ENCODE data around the gene PSMD5.
"Not testable (repeated sequence)": the region's sequence is repeated elsewhere in the genome, so short reads cannot be mapped to it uniquely, and the experiment has no call there.

The PSMD5 gene

GRCh38 chr9:120854596-120855327 lies 12.0 kb upstream of the PSMD5 start:
- no peak for DNase-seq

GRCh38 chr9:120853198-120853597 lies 10.5 kb upstream of the PSMD5 start:
- no peak for DNase-seq

- DNase-seq: no peak
Measured at GRCh38 chr9:120852240-120853010, 9.7 kb upstream of the PSMD5 start.

DNA sequence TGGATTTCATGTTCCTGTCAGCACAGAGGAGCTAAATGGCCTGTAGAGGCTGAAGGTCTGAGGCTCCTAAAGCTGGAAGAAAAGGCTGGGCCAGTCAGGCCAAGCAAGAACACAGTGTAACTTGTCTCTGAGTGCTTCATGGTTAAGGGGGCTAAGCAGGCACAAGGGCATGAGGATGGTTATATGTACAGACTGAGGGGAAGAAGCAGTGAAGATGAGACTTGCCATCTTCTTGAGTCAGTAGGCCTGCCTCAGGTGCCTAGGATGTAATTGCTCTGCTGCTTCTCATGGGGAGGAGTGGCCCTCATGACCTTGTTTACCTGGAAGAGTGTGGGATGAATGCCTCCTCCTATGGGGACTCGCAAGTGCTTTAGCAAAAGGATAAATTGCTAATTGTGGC lies 8.7 kb upstream of the PSMD5 start:
- no peak for DNase-seq

DNA sequence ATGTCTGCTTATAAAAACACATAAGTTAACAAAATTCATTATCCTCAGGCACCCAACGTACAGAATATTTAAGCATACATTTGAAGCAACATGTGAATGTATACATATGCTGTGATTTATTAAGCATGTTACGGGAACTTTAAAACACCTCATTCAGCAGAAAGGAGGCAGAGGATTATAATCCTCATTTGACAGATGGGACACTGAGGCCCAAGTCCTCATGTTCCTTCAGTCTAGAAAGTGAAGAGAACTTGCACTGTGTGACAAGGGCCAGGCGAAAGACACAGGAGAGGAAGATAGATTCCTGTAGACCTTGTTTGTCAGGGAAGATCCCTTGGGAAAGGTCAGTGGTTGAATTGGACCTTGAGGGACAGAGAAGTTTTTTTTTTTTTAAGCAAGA lies 7.6 kb upstream of the PSMD5 start:
- DNase-seq: no peak

DNA sequence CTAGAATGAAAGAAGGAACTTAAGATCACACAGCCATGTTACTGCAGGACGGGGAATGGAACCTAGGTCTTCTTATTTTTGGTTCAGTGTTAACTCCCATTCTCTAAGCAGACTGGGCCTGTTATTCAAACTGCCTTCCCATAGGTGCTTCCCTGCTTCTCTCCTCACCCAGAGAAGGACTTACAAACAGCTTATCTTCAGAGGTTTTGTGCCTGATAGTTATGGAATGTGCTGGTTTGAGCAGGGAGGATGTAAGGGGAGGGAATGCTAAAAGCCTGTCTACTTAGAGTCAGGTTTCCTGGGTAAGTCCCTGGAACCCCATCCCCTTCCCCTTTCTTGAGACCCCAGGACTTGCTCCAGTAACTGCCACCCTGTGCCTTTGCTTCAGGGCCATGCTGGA lies 4.2 kb upstream of the PSMD5 start:
- DNase-seq: no peak

DNA sequence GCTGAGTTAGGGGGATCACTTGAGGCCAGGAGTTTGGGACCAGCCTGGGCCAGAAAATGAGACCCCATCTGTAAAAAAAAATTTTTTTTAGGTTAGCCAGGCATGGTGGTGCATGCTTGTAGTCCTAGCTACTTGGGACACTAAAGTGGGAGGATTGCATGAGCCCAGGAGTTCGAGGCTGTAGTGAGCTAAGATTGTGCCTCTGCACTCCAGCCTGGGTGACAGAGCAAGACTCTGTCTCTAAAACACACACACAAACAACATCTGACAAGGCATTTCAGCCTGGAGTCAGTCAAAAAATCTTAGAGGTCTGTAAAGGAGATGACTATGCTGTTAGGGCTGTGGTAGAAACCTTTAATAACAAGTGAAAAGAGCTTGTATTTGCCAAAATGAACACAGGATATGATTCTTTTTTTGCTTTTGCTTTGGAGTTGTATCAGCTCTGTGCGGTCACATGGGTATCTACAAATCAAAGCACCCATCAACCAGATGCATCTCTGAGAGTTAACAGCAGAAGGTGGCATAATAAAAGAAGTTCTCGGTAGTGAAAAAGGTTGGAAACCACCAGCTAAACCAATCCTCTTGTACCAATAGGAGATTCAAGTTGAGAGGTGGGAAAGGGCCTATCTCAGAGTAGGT lies 3.6 kb upstream of the PSMD5 start:
- DNase-seq: no peak

GRCh38 chr9:120845255-120845654 lies 2.5 kb upstream of the PSMD5 start:
- no peak for DNase-seq

DNA sequence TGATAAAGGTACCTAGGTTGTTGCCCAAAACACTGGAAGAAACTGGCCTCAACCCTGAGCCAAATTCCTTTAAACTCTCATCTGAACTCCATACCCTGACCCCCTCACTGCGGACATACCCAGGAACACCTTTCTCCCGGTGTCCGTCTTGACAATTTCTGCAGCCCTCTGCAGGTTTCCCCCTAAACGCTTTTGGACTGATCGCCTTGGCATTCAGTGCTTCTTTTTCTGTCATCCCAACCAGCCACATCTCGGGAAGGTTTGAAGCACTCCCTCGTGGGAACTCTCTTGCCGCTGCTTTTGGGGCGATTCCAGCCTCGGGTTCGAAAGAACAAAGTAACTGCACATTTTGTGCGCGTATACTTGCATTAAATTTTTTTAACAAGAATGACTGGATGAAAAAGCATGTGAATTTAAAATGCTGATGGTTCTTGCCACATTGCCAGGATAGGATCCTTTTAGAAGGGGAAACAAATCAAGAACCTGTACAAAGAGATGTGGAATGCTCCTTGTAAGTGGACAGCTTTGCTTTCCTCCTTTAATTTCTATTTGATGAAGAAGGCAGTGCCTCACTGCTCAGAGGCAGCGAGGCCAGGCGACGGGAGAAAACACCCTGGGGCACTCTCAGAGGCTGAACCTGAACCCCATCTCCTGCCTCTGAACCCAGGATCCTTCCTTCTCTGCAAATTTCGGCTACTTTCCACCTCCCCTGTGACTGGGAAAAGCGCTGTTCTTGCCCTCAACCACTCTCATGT lies 615 bp downstream of the PSMD5 start:
- peak; percentile 61 for DNase-seq

- DNase-seq: no peak
Measured at GRCh38 chr9:120839146-120839545, 3.6 kb downstream of the PSMD5 start.

- DNase-seq: peak; percentile 47
Measured at GRCh38 chr9:120837921-120838320, 4.8 kb downstream of the PSMD5 start.

DNA sequence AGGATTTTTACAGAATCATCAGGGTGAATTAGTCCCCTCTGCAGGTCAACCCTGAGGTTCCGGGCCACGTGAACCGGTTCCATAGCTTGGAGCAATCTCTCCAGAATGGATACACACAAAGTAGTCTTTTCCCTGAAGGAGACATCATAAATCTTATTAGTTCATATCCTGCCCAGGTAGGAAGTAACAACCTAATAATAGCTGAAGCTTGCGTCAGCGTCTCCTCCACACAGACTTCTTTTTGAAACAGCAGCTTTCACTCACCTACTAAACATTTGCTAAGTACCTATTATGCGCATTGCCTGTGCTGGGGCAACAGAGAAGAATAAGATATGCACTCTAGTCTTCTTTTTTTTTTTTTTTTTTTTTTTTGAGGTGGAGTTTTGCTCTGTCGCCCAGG lies 9.4 kb downstream of the PSMD5 start:
- DNase-seq: no peak

DNA sequence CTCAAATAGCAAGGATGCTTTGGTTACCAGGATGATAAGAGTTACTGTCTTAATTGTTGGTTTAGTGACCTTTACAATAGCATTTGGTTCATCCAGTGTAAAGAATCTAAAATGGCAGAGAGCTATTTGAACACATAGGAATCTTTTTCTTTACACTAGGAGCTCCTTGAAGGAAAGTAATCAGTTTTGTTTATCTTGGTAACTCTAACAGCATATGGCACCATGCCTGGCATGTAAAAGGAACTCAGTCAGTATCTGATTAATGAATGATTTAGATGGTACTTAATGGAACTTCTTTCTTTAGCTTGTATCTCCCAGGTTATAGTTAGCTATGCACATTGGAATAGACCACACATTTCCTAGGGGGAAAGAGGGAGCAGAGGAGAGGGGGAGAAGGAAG lies 9.9 kb downstream of the PSMD5 start:
- no peak for DNase-seq

- no peak for DNase-seq
Measured at GRCh38 chr9:120830865-120831264, 11.9 kb downstream of the PSMD5 start.

DNA sequence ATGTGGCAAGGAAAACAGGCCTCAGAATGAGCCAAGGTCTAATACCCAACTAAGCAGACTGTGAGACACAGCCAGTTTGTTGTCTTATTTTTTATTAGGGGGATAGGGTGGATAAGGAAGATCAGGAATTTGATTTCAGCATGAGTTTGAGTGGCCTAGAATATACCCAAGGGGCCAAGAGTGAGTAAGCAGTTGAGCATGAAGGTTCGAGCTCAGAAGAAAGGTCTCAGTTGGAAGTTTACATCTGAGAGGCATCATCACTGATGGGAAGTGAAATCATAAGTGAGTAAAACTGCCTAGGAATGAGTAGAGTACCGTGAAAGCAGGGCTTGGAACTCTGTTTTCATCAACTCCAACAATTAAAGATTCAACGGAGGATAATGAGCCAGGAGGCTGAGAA lies 12.6 kb downstream of the PSMD5 start:
- DNase-seq: no peak

DNA sequence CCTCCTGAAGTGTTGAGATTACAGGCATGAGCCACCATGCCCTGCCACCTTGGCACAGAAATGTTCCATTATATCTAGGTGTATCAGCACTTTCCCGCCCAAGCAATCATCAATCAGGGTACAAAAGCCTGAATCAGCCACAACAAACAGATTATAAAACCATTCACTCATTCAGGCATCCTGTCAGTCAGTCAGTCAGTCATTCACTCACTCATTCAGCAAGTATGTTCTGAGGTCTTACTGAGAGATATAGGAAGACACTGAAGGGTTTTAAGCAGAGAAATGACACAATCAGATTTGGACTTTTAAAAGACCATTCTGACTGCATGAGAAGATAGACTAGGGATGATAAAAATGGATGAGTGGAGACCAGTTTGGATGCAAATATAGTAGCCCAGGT lies 13.1 kb downstream of the PSMD5 start:
- DNase-seq: no peak

GRCh38 chr9:120820095-120820494 lies 22.6 kb downstream of the PSMD5 start:
- DNase-seq: no peak

DNA sequence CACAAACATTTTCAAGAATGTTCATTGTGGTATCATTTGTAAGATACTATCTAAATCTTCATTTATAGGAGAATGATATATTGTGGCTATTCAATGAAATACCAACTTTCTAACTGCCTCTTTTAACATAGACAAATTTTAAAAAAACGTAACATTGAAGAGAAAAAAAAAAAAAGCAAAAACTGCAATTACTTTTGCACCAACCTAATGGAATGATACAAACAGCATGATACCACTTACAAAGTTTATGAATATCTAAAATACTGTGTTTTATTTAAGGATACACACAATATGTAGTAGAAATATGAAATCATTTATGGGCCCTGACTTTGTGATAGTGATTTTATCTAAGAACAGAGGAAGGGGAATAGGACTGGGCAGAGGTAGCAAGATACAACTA lies 24.1 kb downstream of the PSMD5 start:
- no peak for DNase-seq

DNA sequence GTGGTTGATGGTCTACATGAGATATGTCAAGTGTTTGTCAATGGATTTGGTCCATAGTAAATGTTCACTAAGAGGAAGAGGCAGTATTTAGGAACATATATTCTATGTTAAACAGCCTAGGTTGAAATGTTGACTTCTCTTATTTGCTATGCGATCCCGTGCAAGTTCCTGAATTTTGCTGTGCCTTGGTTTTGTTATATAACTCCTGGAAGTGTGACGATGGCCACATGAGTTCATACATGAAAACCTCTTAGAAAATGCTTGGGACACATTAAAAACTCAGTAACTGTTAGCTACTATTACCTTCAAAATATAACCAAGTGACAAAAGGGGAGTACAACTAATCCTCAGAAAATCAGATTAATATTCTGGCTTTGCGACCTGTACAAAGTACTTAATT lies 27.6 kb downstream of the PSMD5 start:
- no peak for DNase-seq

DNA sequence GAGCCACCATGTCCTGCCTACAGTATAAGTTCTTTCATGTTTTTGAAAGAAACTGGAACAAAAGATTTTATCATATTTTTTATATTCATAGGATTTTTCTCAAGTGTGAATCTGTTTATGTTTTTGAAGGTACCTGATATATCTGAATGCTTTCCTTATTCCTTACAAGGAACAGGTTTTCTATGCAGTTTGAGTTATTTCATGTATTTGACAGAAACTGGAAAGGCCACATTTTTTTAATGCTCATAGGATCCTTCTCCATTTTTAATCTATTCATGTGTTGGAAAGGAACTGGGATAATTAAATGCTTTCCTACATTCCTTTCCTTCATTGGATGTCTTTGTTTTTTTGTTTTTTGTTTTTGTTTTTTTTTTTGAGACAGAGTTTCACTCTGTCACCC lies 33.8 kb downstream of the PSMD5 start:
- no peak for DNase-seq

GRCh38 chr9:120807607-120808379 lies 34.9 kb downstream of the PSMD5 start:
- DNase-seq: no peak

- not testable (repeated sequence) for DNase-seq
Measured at GRCh38 chr9:120804784-120805363, 37.8 kb downstream of the PSMD5 start.

All from OCI-M1 (cell line).